ENCODE measurements around the gene ABHD17B. TPM values are rescaled to one million over a fixed set of nuclear protein-coding genes. Genes with fewer than 3 reads are reported as not detected.

The ABHD17B gene
- total and polyA plus RNA-seq, 10 of the 15 experiments (the other 5 are each of a cell fraction or from before 2014, with no cell fraction given), result 3.5 to 21.4 (median 16.6) TPM

DNA sequence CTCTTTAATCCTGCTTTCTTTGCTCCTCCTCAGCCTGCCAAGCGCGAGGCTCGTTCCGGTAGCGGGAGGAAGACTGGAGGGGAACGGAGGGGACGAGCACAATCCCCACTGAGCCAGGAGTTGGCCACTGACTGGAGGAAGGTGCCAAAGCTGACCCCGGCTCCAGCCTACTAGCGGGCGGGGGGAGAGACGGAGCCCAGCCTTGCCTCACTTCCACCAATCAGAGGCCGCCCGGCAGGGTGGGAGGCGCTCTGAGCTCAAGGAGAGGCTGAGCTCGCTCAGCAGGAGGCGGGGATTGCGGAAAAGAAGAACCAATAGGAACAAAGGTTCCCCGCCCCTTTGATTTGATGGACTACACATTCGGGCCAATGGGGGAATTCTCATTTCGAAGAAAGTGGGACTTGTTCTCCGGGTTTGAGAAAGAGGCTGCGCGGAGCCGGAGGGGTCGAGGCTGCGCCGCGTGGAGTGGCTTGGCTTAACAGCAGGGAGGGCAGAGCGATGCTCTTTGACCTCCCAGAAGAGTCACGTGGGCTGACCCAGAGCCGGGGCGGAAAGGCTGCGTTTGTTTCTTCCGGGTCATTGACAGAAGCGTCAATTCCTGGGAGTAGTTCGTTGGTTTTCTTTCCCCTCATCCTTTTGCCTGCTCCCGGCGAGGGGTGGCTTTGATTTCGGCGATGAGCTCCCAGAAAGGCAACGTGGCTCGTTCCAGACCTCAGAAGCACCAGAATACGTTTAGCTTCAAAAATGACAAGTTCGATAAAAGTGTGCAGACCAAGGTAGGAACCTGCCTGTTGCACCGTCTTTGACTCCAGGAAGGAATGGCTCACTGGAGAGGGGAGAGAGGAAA lies at the start of gene ABHD17B, which contains the start of gene C9orf85 (continued):
- TF ChIP-seq ESRRA (IDR thresholded peaks at IDR 0.05; ENCODE audit: low read length), result no peak
- TF ChIP-seq, protein P1, sequence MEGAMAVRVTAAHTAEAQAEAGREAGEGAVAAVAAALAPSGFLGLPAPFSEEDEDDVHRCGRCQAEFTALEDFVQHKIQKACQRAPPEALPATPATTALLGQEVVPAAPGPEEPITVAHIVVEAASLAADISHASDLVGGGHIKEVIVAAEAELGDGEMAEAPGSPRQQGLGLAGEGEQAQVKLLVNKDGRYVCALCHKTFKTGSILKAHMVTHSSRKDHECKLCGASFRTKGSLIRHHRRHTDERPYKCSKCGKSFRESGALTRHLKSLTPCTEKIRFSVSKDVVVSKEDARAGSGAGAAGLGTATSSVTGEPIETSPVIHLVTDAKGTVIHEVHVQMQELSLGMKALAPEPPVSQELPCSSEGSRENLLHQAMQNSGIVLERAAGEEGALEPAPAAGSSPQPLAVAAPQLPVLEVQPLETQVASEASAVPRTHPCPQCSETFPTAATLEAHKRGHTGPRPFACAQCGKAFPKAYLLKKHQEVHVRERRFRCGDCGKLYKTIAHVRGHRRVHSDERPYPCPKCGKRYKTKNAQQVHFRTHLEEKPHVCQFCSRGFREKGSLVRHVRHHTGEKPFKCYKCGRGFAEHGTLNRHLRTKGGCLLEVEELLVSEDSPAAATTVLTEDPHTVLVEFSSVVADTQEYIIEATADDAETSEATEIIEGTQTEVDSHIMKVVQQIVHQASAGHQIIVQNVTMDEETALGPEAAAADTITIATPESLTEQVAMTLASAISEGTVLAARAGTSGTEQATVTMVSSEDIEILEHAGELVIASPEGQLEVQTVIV (IDR thresholded peaks at IDR 0.05; ENCODE audit: borderline replicate concordance, partially characterized antibody), result peak; percentile 23
- peak; percentile 85; the same call in 1 of the 2 replicates for TF ChIP-seq CBX5 (IDR thresholded peaks at IDR 0.05; ENCODE audit: low read depth)
- TF ChIP-seq GABPA (IDR thresholded peaks at IDR 0.05; ENCODE audit: low read depth), result peak; percentile 92
- peak; percentile 97 for TF ChIP-seq RAD51 (IDR thresholded peaks at IDR 0.05)
- TF ChIP-seq CREM (IDR thresholded peaks at IDR 0.05; ENCODE audit: low read depth), result no peak; the same call in 1 of the 2 replicates
- TF ChIP-seq, protein P2, sequence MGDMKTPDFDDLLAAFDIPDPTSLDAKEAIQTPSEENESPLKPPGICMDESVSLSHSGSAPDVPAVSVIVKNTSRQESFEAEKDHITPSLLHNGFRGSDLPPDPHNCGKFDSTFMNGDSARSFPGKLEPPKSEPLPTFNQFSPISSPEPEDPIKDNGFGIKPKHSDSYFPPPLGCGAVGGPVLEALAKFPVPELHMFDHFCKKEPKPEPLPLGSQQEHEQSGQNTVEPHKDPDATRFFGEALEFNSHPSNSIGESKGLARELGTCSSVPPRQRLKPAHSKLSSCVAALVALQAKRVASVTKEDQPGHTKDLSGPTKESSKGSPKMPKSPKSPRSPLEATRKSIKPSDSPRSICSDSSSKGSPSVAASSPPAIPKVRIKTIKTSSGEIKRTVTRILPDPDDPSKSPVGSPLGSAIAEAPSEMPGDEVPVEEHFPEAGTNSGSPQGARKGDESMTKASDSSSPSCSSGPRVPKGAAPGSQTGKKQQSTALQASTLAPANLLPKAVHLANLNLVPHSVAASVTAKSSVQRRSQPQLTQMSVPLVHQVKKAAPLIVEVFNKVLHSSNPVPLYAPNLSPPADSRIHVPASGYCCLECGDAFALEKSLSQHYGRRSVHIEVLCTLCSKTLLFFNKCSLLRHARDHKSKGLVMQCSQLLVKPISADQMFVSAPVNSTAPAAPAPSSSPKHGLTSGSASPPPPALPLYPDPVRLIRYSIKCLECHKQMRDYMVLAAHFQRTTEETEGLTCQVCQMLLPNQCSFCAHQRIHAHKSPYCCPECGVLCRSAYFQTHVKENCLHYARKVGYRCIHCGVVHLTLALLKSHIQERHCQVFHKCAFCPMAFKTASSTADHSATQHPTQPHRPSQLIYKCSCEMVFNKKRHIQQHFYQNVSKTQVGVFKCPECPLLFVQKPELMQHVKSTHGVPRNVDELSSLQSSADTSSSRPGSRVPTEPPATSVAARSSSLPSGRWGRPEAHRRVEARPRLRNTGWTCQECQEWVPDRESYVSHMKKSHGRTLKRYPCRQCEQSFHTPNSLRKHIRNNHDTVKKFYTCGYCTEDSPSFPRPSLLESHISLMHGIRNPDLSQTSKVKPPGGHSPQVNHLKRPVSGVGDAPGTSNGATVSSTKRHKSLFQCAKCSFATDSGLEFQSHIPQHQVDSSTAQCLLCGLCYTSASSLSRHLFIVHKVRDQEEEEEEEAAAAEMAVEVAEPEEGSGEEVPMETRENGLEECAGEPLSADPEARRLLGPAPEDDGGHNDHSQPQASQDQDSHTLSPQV (IDR thresholded peaks at IDR 0.05), result no peak
- TF ChIP-seq, protein P3, sequence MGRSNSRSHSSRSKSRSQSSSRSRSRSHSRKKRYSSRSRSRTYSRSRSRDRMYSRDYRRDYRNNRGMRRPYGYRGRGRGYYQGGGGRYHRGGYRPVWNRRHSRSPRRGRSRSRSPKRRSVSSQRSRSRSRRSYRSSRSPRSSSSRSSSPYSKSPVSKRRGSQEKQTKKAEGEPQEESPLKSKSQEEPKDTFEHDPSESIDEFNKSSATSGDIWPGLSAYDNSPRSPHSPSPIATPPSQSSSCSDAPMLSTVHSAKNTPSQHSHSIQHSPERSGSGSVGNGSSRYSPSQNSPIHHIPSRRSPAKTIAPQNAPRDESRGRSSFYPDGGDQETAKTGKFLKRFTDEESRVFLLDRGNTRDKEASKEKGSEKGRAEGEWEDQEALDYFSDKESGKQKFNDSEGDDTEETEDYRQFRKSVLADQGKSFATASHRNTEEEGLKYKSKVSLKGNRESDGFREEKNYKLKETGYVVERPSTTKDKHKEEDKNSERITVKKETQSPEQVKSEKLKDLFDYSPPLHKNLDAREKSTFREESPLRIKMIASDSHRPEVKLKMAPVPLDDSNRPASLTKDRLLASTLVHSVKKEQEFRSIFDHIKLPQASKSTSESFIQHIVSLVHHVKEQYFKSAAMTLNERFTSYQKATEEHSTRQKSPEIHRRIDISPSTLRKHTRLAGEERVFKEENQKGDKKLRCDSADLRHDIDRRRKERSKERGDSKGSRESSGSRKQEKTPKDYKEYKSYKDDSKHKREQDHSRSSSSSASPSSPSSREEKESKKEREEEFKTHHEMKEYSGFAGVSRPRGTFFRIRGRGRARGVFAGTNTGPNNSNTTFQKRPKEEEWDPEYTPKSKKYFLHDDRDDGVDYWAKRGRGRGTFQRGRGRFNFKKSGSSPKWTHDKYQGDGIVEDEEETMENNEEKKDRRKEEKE (IDR thresholded peaks at IDR 0.05), result no peak
- TF ChIP-seq IRF4 (IDR thresholded peaks at IDR 0.05; ENCODE audit: low read depth, low read length), result peak; percentile 76
- peak in 1 of 2 experiments; percentile 42; a peak in 1 of 3 replicates for TF ChIP-seq EGR1 (IDR thresholded peaks at IDR 0.05; ENCODE audit: borderline replicate concordance in 1 of 2, low read depth in 2 of 2, low read length in 2 of 2)
- TF ChIP-seq DPF2 (IDR thresholded peaks at IDR 0.05), result no peak; the same call in 1 of the 2 replicates
- no peak for TF ChIP-seq HDAC6 (IDR thresholded peaks at IDR 0.05; ENCODE audit: unreplicated experiment)
- peak; percentile 70; the same call in 1 of the 2 replicates for TF ChIP-seq TCF12 (IDR thresholded peaks at IDR 0.05; ENCODE audit: low read depth, low read length)
- no peak for TF ChIP-seq BMI1 (IDR thresholded peaks at IDR 0.05; ENCODE audit: borderline replicate concordance)
- TF ChIP-seq CEBPB (IDR thresholded peaks at IDR 0.05; ENCODE audit: borderline replicate concordance in 1 of 2, low read depth in 2 of 2, low read length in 2 of 2), result no peak
- TF ChIP-seq SP1 (IDR thresholded peaks at IDR 0.05; ENCODE audit: low read depth, low read length), result peak; percentile 98
- TF ChIP-seq MYC (IDR thresholded peaks at IDR 0.05; ENCODE audit: insufficient read depth, insufficient read length, insufficient replicate concordance, low read length, severe bottlenecking), result peak; percentile 36
- TF ChIP-seq PAX8 (IDR thresholded peaks at IDR 0.05), result no peak
- TF ChIP-seq SMARCA5 (IDR thresholded peaks at IDR 0.05), result no peak; the same call in 1 of the 2 replicates
- no peak for TF ChIP-seq ZNF24 (IDR thresholded peaks at IDR 0.05)
- TF ChIP-seq NRF1 (conservative IDR thresholded peaks at IDR 0.05; ENCODE audit: low read depth, low read length), result peak; percentile 50; the same call in 1 of the 2 replicates
